Measurements from ENCODE around the gene MEAK7. TPM values are rescaled to one million over a fixed set of nuclear protein-coding genes. Genes with fewer than 3 reads are reported as not detected.

The MEAK7 gene
- total RNA-seq, 1 donor from 2014 or later, result 28.5 TPM

DNA sequence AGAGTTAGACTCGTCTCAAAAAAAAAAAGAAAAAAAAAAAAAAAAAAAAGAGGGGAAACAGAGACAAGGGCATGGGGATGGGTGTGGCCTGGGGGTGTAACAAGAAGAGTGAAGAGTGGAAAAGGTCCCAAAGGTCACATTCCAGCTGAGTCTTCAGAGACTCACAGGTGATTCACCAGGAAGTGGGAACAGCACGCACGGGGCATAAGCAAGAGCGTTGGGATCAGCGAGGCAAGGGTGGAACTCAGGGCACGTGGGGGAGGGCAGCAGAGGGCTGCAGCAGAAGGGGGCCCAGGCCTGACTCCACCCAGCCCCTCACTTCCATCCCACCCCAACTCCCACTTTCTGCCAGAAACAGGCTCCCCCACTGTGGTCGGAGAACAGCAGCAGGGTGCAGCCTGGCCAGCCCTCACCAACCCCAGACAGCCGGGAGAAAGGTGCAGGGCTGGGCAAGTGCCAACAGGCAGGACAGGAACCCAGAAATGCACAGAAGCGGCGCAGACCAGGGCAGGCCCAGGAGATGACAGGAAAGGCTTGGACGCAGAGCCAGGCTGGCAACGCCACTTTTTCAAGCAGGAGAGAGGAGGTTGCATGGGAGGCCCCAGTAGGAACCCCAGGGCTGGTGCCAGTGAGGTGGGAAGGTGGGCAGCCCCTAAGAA, 3.3 kb downstream of the MEAK7 start:
- no peak for TF ChIP-seq CTCF (IDR thresholded peaks at IDR 0.05)
- no peak for TF ChIP-seq POLR2A (IDR thresholded peaks at IDR 0.05)
- TF ChIP-seq POLR2AphosphoS5 (IDR thresholded peaks at IDR 0.05; ENCODE audit: insufficient read depth in 1 of 2, low read depth in 1 of 2), result peak in 1 of 2 donors; percentile 22
- no peak overlapping the region for H3K27ac ChIP-seq
- no peaks in the 10 kb centered on the region for H3K9me3 ChIP-seq
- no peak overlapping the region for H3K4me3 ChIP-seq
- H3K27me3 ChIP-seq, result no peaks in the 10 kb centered on the region
- H3K4me1 ChIP-seq, result peaks cover 36% of the 10 kb centered on the region
- no peak for DNase-seq (ENCODE audit: extremely low spot score in 2 of 2)
- intact Hi-C loops (cut with DNase I), result no loop called here
- H3K36me3 ChIP-seq, result peaks cover 0 to 18% of the 10 kb centered on the region in 2 donors

GRCh38 chr16:84500531-84500930, 3.9 kb downstream of the MEAK7 start:
- H3K36me3 ChIP-seq, result peaks cover 0 to 24% of the 10 kb centered on the region in 2 donors
- intact Hi-C loops (cut with DNase I), result no loop called here

DNA sequence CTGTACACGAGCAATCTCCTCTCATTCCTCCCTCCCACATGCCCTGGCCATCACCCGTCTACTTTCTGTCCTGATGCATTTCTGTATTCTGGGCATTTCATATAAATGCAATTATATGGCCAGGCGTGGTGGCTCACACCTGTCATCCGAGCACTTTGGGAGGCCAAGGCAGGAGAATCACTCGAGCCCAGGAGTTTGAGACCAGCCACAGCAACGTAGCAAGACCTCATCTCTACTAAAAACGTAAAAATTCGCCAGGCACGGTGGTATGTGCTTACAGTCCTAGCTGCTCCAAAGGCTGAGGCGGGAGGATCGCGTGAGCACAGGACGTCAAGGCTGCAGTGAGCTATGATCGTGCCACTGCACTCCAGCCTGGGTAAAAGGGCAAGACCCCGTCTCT, 4.8 kb downstream of the MEAK7 start:
- Histone ChIP-seq H3K27me3 (no peaks in the 10 kb centered on the region), H3K36me3 (peaks cover 0 to 33% of the 10 kb centered on the region in 2 donors), H3K9me3 (no peaks in the 10 kb centered on the region), H3K4me1 (peaks cover 25% of the 10 kb centered on the region), H3K4me3 (no peak overlapping the region), H3K27ac (no peak overlapping the region)
- intact Hi-C loops (cut with DNase I), result no loop called here
- DNase-seq (ENCODE audit: extremely low spot score in 2 of 2), result no peak
- TF ChIP-seq POLR2AphosphoS5 (IDR thresholded peaks at IDR 0.05; ENCODE audit: insufficient read depth in 1 of 2, low read depth in 1 of 2), result no peak
- TF ChIP-seq POLR2A (IDR thresholded peaks at IDR 0.05), result no peak
- TF ChIP-seq CTCF (IDR thresholded peaks at IDR 0.05), result no peak

More at GRCh38 chr16:84500531-84500930, 3.9 kb downstream of the MEAK7 start:
- H3K27me3 ChIP-seq, result no peaks in the 10 kb centered on the region
- no peak overlapping the region for H3K4me3 ChIP-seq
- H3K9me3 ChIP-seq, result no peaks in the 10 kb centered on the region
- no peak for DNase-seq (ENCODE audit: extremely low spot score in 2 of 2)
- TF ChIP-seq POLR2AphosphoS5 (IDR thresholded peaks at IDR 0.05; ENCODE audit: insufficient read depth in 1 of 2, low read depth in 1 of 2) (no peak), POLR2A (IDR thresholded peaks at IDR 0.05) (no peak), CTCF (IDR thresholded peaks at IDR 0.05) (no peak)
- peaks cover 33% of the 10 kb centered on the region for H3K4me1 ChIP-seq
- no peak overlapping the region for H3K27ac ChIP-seq

GRCh38 chr16:84498859-84499620, 5.4 kb downstream of the MEAK7 start:
- intact Hi-C loops (cut with DNase I), result no loop called here
- DNase-seq (ENCODE audit: extremely low spot score in 2 of 2), result no peak
- H3K27me3 ChIP-seq, result no peaks in the 10 kb centered on the region
- no peaks in the 10 kb centered on the region for H3K9me3 ChIP-seq
- no peak overlapping the region for H3K27ac ChIP-seq
- H3K36me3 ChIP-seq, result peaks cover 0 to 38% of the 10 kb centered on the region in 2 donors
- TF ChIP-seq CTCF (IDR thresholded peaks at IDR 0.05) (no peak), POLR2A (IDR thresholded peaks at IDR 0.05) (no peak), POLR2AphosphoS5 (IDR thresholded peaks at IDR 0.05; ENCODE audit: insufficient read depth in 1 of 2, low read depth in 1 of 2) (no peak)
- H3K4me3 ChIP-seq, result no peak overlapping the region
- peaks cover 24% of the 10 kb centered on the region for H3K4me1 ChIP-seq

GRCh38 chr16:84498223-84498610, 6.2 kb downstream of the MEAK7 start:
- no peak for DNase-seq (ENCODE audit: extremely low spot score in 2 of 2)
- H3K27ac ChIP-seq, result no peak overlapping the region
- peaks cover 16% of the 10 kb centered on the region for H3K4me1 ChIP-seq
- H3K9me3 ChIP-seq, result no peaks in the 10 kb centered on the region
- TF ChIP-seq POLR2A (IDR thresholded peaks at IDR 0.05) (no peak), CTCF (IDR thresholded peaks at IDR 0.05) (no peak), POLR2AphosphoS5 (IDR thresholded peaks at IDR 0.05; ENCODE audit: insufficient read depth in 1 of 2, low read depth in 1 of 2) (no peak)
- intact Hi-C loops (cut with DNase I), result no loop called here
- H3K27me3 ChIP-seq, result no peaks in the 10 kb centered on the region
- peaks cover 0 to 46% of the 10 kb centered on the region in 2 donors for H3K36me3 ChIP-seq
- H3K4me3 ChIP-seq, result no peak overlapping the region
